Measurements from ENCODE around the gene MSRB3.
A peak's percentile ranks its signal among the peaks of the same experiment; 100 is the strongest.

Gene MSRB3

DNA sequence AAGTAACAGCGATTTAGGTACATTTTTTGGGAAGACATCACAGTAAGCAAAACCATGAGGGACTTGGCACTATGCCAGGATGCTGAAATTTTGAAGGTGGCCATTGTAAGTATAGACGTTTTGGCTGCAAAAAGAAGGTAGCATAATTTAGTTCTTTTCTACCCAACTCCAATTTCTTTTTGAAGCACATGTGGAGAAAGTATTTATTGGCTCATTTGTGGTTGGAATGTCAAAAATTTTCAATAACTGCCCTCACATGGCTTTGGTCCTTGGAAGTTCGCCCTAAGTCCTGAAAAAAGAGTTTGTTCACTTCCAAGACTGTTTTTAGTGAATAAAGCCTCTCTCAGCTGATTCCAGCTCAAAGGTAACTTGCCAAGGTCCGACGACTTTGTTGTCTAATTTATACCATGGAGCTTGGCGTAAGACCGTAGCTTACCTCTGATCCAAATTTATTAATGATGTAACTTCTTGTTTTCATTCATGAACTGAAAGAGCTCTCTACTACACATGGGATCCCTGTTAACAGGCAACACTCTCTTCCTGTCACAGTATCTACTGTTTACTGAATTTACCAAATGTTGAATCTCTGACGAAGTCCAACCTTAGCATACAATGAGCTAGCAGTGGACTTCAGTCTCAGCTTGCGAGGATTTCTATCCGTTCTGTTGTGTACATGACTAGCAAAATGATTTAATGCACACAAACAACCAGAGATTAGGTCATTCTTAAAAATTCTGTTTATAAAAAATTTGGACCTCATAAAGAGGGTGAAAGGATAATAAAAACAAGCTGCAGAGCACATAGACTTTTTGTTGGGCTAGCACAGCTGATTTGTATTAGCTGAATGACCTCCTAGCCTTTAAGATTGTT lies 49.0 kb downstream of the MSRB3 start:
- peak; percentile 65 for DNase-seq

DNA sequence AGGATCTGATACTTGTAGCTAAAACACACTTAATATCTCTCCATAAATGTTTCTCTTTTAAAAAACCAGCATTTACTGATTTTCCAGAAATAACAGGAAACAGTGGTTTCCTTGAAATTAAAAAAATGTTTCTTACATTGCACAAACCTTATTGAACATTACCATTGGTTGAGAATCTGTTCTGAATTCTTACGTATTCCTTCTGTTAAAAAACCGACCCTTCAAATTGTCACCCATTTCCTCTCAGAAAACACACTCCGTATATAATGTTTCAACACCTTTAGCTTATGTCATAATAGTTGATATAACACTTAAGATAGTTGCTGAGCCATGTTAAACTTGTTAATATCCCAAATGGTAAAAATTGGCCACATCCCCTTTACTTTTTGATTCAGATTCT lies 51.2 kb downstream of the MSRB3 start:
- no peak for DNase-seq

DNA sequence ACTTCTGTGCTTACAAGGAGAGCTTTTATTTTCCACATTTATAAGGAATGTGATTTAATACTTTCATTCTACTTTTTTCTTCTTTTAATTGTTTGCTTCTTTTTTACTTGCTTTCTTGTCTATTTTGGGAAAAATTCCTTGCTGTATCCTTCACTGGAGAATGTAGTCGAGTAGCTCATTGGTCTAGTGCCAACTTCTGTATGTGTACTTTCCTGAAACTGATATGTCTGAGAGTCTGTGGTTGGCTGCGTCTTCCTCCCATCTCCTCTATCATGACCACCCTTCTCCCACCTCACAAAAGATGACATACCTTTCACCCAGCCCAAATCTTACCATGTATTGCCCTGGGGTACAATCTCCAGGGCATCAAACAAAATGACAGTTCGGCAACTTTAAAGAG lies 51.8 kb downstream of the MSRB3 start:
- no peak for DNase-seq

DNA sequence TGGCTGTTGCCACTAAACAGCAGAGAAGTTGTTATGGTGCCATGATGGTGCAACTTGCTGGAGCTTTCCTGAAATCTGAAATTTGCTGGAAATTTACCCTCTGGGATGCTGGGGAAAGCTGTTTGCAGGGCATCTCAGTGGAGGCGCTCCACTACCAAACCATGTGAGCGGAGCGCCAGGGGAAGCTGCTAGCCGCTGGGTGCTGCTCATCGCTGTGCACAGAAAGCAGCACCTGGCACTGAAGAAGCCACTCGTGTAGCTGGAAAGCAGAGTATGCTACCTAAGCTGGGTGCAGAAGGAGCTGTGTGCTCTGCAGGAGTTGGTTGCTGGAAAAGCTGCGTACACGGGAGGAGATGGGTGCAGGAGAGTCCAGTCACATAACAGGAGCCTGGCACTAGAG lies 53.0 kb downstream of the MSRB3 start:
- DNase-seq, result no peak

DNA sequence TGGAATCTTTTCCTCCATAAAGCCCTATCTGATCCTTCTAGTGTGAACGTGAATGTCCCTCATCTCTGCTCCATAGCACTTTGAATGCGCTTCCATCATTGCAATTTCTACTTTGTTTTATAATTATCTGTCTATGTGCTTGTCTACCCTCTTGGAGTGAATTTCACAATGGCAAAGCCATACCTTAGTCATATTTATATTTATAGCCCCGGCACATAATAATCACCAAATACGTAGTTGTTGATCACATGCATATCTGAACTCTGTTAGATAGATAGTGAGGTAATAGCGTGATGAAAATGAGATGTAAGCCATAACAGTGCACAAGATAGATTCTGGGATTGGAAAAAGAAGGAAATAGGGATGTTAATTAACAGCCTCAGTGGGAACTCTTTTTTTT lies 55.2 kb downstream of the MSRB3 start:
- DNase-seq, result no peak

DNA sequence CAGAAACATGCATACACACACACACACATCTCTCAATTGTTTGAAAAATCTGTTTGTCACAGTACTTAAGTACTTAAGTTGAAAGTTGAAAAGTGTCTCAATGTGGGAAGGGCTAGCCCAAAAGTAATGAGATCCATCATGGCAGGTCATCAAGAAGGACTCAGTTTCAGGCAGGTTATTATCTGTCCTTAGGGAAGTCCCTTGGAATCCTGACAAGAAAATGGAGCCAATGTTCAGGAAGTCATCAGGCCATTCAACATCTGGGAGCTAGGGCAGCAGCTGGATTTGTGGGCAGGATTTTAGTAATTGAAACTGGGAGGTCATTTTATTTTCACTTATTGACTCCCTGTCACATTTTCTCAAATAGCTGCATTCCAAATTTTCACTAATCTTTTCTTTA lies 56.0 kb downstream of the MSRB3 start:
- DNase-seq, result no peak

DNA sequence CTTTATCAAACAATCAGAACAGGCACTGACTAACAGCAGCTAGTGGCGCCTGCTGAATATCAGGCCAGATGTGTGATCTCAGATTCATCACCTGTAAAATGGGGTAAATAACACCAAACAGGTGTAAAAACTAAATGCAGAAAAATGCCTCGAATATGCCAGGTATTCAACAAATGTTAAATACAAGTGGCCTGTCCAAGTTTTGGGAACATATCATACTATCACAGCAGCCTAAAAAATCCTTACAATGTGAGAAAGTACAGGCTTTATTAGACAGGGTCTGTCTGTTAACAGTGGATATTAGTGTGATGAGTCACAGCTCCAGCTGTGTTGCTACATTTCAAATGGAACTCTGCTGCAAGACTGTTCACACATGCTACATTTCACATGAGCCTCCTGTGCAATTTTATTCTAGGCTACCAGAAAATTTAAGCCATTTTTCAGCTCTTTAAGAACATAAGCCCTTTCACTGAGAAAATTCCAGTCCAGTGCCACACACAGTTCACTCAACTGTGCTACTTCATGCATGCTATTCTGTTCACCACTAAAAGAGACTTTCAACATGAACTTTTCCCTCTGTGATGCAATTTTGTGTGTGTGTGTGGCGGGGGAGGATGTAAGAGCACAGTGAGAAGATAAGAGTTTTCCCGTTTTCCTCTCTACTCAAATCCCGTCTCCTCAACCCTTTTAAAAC lies 56.7 kb downstream of the MSRB3 start:
- DNase-seq, result peak; percentile 90

DNA sequence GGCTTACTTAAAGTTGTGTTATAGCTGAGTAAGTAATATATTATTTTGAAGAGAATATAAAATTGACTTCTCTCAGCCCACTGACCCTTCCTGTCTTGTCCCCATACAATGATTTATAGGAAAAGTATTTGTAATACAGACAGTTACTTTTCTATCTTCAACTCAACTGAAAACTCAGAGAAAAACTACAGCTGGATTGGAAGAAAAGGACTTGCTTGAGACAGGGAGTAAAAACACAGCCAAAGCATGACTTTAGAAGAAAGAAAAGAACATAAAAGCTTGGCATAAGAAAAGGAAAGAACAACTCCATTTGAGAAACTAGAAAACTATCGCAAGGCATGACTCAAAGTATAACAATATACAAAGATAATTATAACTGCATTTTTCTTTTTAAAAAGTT lies 57.5 kb downstream of the MSRB3 start:
- DNase-seq, result peak; percentile 26

DNA sequence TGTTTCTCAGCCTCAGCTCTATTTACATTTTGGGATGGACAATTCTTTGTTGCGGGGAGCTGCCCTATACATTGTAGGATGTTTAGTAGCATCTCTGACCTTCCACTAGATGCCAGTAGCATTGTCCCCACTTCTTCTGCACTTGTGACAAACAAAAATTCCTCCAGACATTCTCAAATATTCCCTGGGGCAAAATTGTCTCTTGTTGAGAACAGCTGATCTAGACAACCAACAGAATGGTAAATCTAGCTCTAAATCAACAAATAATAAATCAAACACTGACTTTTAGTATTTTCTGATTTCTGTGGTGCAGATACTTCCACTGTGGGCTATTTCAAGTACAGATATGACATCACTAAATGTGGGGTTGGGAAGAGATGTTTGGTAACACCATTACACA lies 60.7 kb downstream of the MSRB3 start:
- DNase-seq, result no peak

DNA sequence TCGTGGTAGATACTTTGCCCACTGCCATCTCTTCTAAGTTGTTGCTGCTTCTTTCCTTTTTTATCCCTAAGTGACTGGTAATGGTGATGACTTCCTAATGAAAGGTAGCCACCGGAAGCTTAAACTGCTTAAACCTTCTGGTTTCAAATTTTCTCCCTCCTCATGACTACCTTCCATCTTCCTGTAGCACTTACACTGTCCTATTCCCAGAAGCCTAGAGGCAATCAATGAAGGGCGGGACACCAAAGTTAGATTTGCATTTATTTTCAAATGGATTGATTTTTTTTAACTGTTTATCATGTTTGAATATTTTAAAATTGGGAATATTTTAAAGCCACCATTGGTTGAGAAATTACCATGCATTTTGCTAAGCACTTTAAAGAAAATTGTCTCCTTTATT lies 64.7 kb downstream of the MSRB3 start:
- DNase-seq, result no peak

DNA sequence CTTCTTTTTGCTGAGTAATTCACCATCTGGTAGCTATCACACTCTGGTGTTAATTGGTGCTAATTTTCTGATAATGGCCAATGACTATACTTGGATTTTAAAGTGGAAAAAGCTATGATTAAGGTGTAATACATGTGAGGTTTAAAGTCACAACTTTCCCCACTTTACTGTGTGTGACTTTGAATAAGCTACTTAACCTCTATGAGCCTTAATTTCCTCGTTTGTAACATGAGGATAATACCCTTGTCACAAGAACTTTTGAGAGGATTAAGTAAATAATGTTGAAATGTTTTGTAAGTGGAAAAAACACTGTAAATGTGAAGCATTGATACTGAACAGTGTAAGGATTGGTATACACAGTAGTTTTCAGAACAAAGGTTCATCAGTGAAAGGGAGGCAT lies 65.3 kb downstream of the MSRB3 start:
- no peak for DNase-seq

DNA sequence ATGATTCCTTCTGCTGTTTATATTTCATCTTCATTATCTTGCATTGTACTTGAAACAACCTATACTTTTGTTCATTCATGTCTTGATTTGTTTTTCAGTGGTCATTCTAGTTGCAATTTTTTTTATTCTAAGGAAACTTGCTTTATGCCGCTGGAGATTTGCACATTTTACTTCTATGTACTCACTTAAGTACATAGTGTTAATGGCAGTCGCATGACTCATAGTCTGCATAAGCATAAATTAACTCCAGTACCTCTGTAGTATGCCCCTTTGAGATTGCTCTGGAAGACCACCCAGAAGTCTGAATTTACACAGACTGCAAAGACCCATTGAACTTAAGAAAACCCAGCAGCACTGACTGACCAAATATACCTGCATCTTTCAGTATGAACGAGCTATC lies 77.0 kb downstream of the MSRB3 start:
- DNase-seq, result peak; percentile 55

DNA sequence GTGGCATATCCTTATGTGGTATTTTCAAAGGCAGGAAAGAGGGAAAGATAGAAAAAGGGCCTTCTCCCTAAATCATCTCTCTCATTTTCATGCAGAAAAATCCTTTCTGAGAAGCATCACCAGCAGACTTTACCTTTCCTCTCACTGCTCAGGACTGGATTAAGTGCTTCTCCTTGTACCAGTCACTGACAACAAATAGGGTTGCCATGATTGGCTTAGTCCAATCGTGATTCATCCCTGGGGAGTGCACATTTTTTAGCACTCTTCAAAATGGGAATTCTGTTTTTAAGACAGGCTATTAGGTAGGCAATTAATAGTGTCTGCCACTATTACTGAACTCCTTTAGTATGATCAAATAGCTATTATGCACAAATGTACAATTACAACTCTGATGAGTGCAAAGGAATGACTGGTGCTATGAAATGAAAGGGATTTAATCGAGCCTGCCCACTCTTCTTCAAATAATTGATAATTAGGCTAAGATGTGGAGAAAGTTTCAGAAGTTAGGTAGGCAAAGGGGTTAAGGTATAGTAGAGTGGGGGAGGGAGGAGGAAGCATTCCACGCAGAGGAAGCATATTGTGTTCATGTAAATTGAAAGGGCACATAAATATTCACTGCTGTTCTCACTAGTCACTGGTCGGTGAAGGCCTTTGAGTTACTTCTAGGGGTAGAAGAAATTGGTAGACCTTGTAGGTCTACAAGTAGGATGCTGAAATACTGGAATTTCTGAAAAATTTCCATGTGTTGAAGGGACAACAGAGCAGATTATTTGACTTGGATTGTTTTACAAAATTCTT lies 84.0 kb downstream of the MSRB3 start:
- no peak for DNase-seq

DNA sequence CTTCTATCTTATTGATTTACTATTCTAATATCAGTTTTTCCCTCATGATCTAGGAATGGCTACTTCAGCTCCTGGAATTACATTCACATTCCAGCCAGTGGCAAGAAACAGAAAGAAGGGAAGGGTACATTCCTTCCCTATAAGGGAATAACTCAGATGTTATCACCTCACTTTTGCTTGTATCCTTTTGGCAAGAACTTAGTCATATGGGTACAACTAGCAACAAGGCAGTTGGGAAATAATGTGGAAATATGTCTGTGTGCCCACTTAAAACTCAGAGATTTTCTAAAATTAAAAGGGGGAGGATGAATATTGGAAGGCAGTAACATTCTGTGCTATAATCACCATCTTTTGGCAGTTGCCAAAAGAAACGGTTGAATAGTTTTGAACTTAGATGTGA lies 85.6 kb downstream of the MSRB3 start:
- peak; percentile 21 for DNase-seq

DNA sequence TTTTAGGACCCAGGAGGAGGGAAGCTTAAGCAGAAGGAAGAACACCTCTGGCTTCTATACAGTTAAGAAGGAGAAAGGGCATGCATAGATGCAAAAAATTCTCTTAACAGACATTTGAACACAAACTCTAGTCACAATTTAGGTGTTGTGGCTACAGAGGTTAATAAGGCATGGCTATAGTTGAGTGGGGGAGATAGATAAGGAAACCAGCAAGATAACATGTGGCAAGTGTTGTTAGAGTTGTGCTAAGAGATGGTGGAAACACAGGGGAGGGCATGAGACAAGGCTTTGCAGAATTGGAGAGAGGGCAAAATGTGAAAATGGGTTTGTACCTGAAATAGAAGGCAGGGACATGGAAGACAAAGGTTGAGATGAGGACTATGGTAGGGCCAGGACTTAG lies 88.9 kb downstream of the MSRB3 start:
- no peak for DNase-seq

DNA sequence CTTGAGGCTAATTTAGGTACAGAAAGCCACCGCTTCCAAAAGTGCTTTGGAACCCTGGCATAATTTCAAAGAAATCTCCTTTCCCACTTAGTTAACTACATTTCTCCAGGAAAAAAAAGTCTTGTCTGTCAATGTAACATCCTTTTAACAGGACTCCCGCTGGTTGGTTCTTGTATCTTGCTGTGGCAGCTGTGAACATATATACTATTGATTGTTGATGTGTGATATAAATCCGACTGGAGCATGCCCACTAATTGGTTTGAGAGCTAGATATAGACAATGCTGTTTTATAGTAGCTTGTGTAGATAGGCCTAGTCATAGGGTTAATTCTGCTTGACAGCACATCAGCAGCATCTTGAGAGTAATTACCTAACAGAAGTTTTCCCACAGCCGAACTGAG lies 89.6 kb downstream of the MSRB3 start:
- DNase-seq, result no peak

DNA sequence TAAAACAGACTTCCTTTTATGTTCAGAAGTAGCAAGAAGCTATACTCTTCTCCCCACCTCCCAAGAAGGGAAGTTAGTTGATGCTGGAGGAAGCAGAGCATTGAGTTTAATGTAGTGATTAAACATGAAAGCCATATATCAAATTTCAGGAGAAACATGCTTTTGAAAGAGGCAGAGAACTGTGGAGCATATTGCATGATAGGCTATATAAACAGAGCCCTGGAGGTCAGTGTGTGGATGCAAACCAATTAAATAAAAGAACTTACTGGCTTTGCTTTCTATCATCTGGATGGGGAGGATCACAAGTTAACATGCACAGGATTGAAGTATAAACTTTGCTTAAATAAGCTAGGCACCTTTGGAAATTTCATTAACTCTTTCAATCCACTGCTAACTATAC lies 94.1 kb downstream of the MSRB3 start:
- no peak for DNase-seq

DNA sequence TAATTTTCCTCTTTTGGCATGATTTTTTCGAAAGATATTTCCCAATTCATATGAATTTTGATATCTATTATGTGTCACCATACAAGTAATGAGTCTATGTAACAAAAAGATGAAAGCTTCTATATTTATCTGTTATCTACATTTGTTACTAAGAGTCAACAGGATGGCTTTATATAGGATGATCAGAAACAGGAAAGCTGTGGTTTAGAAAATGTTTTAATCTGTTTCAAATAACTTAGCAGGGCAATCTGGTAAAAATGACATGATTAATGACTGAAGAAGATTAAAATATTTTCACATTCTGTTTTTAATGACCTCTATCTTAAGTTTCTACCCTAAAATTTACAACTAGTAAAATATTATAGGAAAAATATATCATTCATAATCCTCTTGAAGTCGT lies 105.8 kb downstream of the MSRB3 start:
- no peak for DNase-seq

DNA sequence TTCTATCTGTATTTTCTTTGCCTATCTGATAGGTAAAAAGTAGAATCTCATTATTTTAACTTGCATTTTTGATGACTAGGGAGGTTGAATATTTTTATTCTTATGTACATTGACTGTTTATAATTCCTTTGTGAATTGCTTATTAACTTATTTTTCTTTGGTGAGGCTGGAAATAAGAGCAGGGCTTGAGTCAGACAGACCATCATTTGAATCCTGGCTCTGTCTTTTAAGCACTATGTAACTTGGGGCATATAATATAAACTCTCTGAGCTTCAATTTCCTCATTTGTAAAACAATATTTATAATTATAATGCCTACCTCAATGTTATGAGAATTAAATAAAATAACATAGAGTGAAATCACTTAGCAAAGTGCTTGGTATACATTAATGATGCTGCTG lies 108.9 kb downstream of the MSRB3 start:
- no peak for DNase-seq

DNA sequence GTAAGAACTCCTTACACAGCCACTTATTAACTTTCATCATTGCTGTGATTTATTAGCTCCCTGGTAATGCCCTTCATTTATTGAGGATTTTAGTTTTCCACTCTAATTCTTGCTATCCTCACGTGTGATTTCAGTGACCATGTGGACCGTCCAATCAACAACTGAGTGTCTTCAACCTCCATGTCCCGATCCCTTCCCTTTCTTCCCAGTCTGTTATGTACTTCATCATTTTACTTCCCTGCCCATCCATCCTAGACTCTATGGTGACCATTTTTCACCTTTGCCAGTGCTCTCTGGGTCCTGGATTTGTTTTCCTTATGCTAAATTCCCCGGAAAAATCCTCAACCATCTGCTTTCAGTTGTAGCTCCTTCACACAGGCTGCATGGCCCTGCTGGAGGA lies 111.0 kb downstream of the MSRB3 start:
- DNase-seq, result no peak

DNA sequence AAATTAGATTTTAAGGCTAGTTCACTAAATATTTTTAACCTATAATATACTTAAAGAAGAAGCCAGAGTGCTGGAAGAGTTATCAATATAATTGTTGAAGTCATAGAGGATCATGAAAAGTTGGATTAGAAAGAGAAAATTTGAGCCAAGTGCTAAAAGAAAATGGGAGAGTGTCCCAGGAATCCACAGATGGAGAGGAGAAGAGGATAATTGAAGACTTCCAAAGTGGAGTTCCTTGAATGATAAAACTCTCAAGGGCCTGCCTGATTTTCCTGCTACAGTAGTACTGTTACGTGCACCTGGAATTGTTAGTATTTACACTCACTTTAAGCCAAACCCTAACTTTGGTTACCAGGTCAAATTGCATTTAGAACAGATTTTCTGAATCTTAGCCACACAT lies 113.2 kb downstream of the MSRB3 start:
- no peak for DNase-seq

DNA sequence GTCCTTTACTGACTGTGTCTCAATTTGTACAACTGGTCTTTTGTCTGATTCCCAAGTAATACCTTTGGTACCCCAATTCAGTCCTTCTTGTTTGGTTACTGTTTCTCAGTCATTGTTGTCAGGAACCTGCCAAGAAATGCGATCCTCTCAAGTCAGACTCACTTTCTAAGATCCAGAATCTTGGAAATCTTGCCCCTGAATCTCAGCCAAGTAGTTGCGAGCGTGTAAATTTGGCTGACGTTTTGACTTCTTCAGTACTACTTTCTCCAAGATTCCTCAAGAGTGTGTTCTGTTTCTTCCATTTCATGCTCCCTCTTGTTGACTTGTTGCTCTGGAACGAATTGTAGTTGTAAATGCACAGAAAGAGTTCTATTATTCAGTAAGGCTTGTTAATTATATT lies 114.0 kb downstream of the MSRB3 start:
- DNase-seq, result no peak

DNA sequence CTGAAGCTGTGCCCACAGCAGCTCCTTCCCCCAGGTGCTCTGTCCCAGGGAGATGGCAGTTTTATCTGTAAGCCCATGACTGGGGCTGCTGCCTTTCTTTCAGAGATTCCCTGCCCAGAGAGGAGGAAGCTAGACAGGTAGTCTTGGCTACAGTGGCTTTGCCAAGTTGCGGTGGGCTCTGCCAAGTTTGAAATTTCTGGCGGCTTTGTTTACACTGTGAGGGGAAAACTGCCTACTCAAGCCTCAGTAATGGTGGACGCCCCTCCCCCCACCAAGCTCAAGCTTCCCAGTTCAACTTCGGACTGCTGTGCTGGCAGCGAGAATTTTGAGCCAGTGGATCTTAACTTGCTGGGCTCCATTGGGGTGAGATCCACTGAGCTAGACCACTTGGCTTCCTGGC lies 124.7 kb downstream of the MSRB3 start:
- DNase-seq, result no peak

Measured in HCEC 1CT (cell line).